Fibroblast of skin of left biceps (primary cell): ENCODE measurements around the gene FIGLA.
A peak's percentile ranks its signal among the peaks of the same experiment; 100 is the strongest.

Source experiments
- DNase-seq, 2 experiments: peaks; one replicate each; pipeline ENCODE4 v3.0.0-alpha.2; 2013; ENCODE audit warnings: low read depth in 2 of 2

The FIGLA gene

GRCh38 chr2:70776266-70776665, 14.2 kb downstream of the FIGLA start:
- DNase-seq, result no peak

- no peak for DNase-seq
Observed at GRCh38 chr2:70775141-70775540, 15.3 kb downstream of the FIGLA start.

GRCh38 chr2:70772486-70773155, 17.8 kb downstream of the FIGLA start:
- DNase-seq, result no peak

GRCh38 chr2:70771446-70771845, 19.0 kb downstream of the FIGLA start:
- DNase-seq, result no peak

GRCh38 chr2:70769450-70769849, 21.0 kb downstream of the FIGLA start:
- no peak for DNase-seq

- DNase-seq, result no peak
Observed at GRCh38 chr2:70768590-70769085, 21.8 kb downstream of the FIGLA start.

- peak in 1 of 2 experiments; percentile 25 for DNase-seq
Observed at GRCh38 chr2:70767699-70768589, 22.5 kb downstream of the FIGLA start, which contains the start of gene ADD2. TSS of gene ADD2 (minus strand) at chr2:70768200. CDS start at chr2:70706408, 61,792 bp downstream.

- DNase-seq, result no peak
Observed at GRCh38 chr2:70767079-70767698, 23.3 kb downstream of the FIGLA start.

- DNase-seq, result no peak
Observed at GRCh38 chr2:70766357-70767078, 23.9 kb downstream of the FIGLA start.

- no peak for DNase-seq
Observed at GRCh38 chr2:70765507-70765906, 24.9 kb downstream of the FIGLA start.

- DNase-seq, result no peak
Observed at GRCh38 chr2:70759446-70759845, 31.0 kb downstream of the FIGLA start.

- DNase-seq, result no peak
Observed at GRCh38 chr2:70757966-70758365, 32.5 kb downstream of the FIGLA start.

GRCh38 chr2:70757360-70757759, 33.1 kb downstream of the FIGLA start:
- DNase-seq, result no peak

- no peak for DNase-seq
Observed at GRCh38 chr2:70756128-70756527, 34.3 kb downstream of the FIGLA start.

GRCh38 chr2:70753902-70754301, 36.5 kb downstream of the FIGLA start:
- no peak for DNase-seq

- no peak for DNase-seq
Observed at GRCh38 chr2:70753031-70753430, 37.4 kb downstream of the FIGLA start.

GRCh38 chr2:70752396-70752795, 38.0 kb downstream of the FIGLA start:
- no peak for DNase-seq

GRCh38 chr2:70751881-70752280, 38.6 kb downstream of the FIGLA start:
- no peak for DNase-seq

GRCh38 chr2:70750320-70750719, 40.1 kb downstream of the FIGLA start:
- DNase-seq, result no peak

- DNase-seq, result no peak
Observed at GRCh38 chr2:70748002-70748784, 42.2 kb downstream of the FIGLA start.

GRCh38 chr2:70747284-70747683, 43.2 kb downstream of the FIGLA start:
- DNase-seq, result no peak
